Prostate gland (tissue), 2 donors: Measurements from ENCODE around the gene NPAS1. TPM values are rescaled to one million over a fixed set of nuclear protein-coding genes. Genes with fewer than 3 reads are reported as not detected.

Experiments used
- DNase-seq: peaks from one replicate; pipeline ENCODE4 v3.0.0-alpha.2; 2019; ENCODE audit warnings: low spot score
- H3K27ac ChIP-seq, 2 donors: fragments of 200-600 bp; sonication (generic); 2 replicates each; pipeline ENCODE4 v1.5.1; 2017 to 2019
- H3K27me3 ChIP-seq: fragments of 200-600 bp; sonication (generic); replicated peaks from 2 replicates; pipeline ENCODE4 v1.5.1; 2019; ENCODE audit not compliant: insufficient read depth
- H3K36me3 ChIP-seq, 2 donors: fragments of 200-600 bp; sonication (generic); 1 replicate in 1 of 2; 2 replicates in 1 of 2; pipeline versions ENCODE4 v1.5.1 to v1.8.1; 2017 to 2019
- H3K4me1 ChIP-seq: fragments of 200-600 bp; sonication (generic); replicated peaks from 2 replicates; pipeline ENCODE4 v1.5.1; 2019
- H3K4me3 ChIP-seq, 2 donors: fragments of 200-600 bp; sonication (generic); 2 replicates each; pipeline ENCODE4 v1.5.1; 2017 to 2019
- H3K9me3 ChIP-seq: fragments of 200-600 bp; sonication (generic); 2 replicates; pipeline ENCODE4 v1.5.1; 2017
- POLR2A ChIP-seq: fragments of 450-650 bp; IDR thresholded peaks from one replicate; pipeline ENCODE4 v1.6.1; 2016; ENCODE audit warnings: antibody characterized with exemption, mild to moderate bottlenecking
- POLR2AphosphoS5 ChIP-seq: sonication (generic); formaldehyde crosslinking; IDR thresholded peaks from one replicate; pipeline ENCODE4 v1.6.1; 2017; ENCODE audit warnings: antibody characterized with exemption
- WGBS: methylation state at CpG from one replicate; pipeline ENCODE4 v1.1.5; 2018; 5-methylcytosine and 5-hydroxymethylcytosine counted together
- intact Hi-C: fragments of 100-400 bp; cut with DNase I; formaldehyde crosslinking; loops from one replicate; pipeline ENCODE4 v1.14.2; 2022
- total RNA-seq, 2 donors: library from RNA; depleted of rRNA; stranded (reverse); fragments of >200 nt; gene quantifications; one replicate each; pipeline ENCODE4 v1.1.0, GENCODE V29; 2016
- TF ChIP-seq, protein P1 (sequence below), 4 experiments: fragments of 200-600 bp in 2 of 4; fragments of 450-650 bp in 2 of 4; sonication (generic) in 2 of 4; IDR thresholded peaks; 1 replicate in 3 of 4; 2 replicates in 1 of 4; pipeline ENCODE4 v1.5.1; 2016 to 2019; ENCODE audit warnings: antibody characterized with exemption in 4 of 4, mild to moderate bottlenecking in 2 of 4, moderate library complexity in 2 of 4

The NPAS1 gene
- total RNA-seq, 2 donors from 2014 or later = 0.27 to 0.51 TPM

DNA sequence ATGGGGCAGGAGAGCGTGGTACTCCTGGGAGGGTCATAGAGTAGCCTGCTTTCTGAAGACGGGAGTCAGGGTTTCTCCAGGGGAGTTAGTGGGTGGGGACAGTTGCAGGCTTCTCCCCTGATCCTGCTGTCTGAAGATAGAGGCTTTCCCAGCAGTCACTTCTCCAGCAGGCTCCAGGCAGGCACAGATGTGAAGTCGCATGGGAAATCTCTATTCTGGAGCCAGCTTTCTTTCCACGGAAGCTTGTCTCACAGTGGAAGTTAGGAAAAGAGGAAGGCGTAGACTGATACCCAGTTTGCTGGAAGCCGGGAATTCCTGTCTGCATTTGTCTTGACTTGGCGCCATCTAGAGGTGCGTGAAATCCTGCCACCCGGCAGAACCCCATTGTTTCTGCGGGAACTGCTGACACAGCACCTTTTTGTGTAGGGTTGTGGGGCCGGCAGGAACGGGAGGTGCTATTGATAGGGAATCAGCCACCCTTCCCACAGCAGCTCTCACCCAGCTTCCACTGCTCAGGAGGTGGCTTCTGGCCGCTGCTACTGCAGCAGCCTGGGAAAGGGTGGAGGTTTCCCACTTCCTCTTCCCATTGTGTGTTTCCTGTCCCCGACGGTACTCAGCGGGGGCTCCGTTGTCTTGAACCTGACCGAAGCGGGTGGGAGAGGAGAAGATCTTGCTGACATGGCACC lies 28.5 kb upstream of the NPAS1 start:
- DNase-seq = peak; percentile 81
- intact Hi-C loops = loop anchor here (5.0 kb wide), 1 partner anchor 234 kb away; no protein-coding TSS in a partner anchor
- H3K27ac ChIP-seq = peak overlapping the region; percentile 40 to 45
- H3K36me3 ChIP-seq = peaks cover 0 to 7% of the 10 kb centered on the region in 2 donors
- H3K27me3 ChIP-seq = no peaks in the 10 kb centered on the region
- WGBS = 13% methylated on average over 19 of the region's 19 CpGs
- no peaks in the 10 kb centered on the region for H3K4me1 ChIP-seq
- H3K9me3 ChIP-seq = no peaks in the 10 kb centered on the region
- TF ChIP-seq POLR2A (no peak), POLR2AphosphoS5 (peak; percentile 88)
- TF ChIP-seq, protein P1, sequence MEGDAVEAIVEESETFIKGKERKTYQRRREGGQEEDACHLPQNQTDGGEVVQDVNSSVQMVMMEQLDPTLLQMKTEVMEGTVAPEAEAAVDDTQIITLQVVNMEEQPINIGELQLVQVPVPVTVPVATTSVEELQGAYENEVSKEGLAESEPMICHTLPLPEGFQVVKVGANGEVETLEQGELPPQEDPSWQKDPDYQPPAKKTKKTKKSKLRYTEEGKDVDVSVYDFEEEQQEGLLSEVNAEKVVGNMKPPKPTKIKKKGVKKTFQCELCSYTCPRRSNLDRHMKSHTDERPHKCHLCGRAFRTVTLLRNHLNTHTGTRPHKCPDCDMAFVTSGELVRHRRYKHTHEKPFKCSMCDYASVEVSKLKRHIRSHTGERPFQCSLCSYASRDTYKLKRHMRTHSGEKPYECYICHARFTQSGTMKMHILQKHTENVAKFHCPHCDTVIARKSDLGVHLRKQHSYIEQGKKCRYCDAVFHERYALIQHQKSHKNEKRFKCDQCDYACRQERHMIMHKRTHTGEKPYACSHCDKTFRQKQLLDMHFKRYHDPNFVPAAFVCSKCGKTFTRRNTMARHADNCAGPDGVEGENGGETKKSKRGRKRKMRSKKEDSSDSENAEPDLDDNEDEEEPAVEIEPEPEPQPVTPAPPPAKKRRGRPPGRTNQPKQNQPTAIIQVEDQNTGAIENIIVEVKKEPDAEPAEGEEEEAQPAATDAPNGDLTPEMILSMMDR (IDR thresholded peaks at IDR 0.05) = peak; percentile 42 to 95 (median 88)
- H3K4me3 ChIP-seq = no peak overlapping the region

DNA sequence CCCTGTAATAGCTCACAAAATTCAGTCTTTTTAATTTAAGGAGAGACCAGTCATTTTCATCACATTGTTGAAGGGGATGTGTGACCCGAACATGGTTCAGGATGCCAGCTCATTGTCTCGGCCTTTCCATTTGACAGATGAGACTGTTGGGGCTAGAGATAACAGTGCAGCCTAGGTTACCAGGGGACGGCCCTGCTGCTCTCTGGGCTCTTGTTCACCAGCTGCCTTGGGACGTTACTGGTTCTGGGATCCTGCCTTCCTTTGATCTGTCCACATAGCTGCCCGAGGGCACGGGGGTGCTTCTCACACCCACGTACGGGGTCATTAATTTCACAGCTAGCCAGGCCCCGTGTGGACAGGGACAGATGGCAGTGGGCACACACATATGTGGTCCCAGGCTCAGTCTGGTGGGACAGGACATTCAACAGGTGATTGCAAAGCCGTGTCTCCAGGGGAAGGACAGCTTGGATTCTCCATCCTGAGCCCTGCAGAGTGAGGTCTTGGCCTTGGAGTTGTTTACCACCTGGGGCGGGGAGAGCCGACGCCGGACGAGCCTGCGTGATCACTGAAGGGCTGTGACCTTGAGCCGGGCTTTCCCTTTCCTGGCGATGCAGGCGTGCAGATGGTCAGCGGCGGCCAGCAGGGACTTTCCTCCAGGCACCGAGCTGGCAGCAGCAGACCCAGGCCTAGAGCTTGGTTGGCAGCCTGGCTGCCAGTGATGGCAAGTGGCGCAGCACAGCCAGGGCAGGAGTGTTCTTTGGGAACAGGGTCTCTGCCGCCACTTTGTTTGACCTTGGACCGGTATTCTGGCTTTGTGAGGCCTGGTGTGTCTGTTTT lies 26.7 kb upstream of the NPAS1 start:
- peaks cover 0 to 7% of the 10 kb centered on the region in 2 donors for H3K36me3 ChIP-seq
- DNase-seq = no peak
- WGBS = 88% methylated on average over 25 of the region's 25 CpGs

DNA sequence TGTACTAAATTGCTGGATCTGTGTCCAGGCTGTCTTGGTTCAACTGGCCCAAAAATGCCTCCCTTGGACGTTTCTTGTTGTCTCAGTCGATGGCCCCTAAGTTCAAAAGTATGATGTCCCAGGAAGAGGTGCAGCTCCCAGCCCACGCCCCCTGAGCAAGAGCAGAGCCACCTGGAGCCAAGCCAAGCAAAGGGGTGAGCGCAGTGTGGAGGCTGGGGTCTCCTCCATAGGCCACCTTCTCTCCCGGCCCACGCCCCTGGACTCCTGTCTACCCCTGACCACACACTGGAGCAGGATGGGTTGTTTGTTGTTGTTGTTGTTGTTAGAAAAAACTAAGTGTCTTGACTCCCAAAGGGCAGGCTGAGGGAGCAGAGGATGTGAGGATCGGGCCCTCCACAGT lies 26.0 kb upstream of the NPAS1 start:
- no peaks in the 10 kb centered on the region for H3K27me3 ChIP-seq
- no peak overlapping the region for H3K27ac ChIP-seq
- H3K4me1 ChIP-seq = no peaks in the 10 kb centered on the region
- no peaks in the 10 kb centered on the region for H3K9me3 ChIP-seq
- TF ChIP-seq, protein P1 (IDR thresholded peaks at IDR 0.05) = no peak
- TF ChIP-seq POLR2AphosphoS5 = no peak
- TF ChIP-seq POLR2A = no peak
- DNase-seq = no peak
- no peak overlapping the region for H3K4me3 ChIP-seq
- intact Hi-C loops = loop anchor here (2.0 to 5.0 kb wide), 2 partner anchors 137 to 236 kb away; no protein-coding TSS in a partner anchor
- peaks cover 0 to 7% of the 10 kb centered on the region in 2 donors for H3K36me3 ChIP-seq
- 89% methylated on average over 7 of the region's 7 CpGs for WGBS

More for the DNA sequence above, 26.7 kb upstream of the NPAS1 start:
- H3K27ac ChIP-seq = no peak overlapping the region
- no peaks in the 10 kb centered on the region for H3K9me3 ChIP-seq
- H3K4me3 ChIP-seq = no peak overlapping the region
- TF ChIP-seq POLR2AphosphoS5 (no peak), POLR2A (no peak)
- TF ChIP-seq, protein P1 (IDR thresholded peaks at IDR 0.05) = no peak
- no peaks in the 10 kb centered on the region for H3K4me1 ChIP-seq
- H3K27me3 ChIP-seq = no peaks in the 10 kb centered on the region
- intact Hi-C loops = loop anchor here (2.0 to 5.0 kb wide), 2 partner anchors 136 to 236 kb away; no protein-coding TSS in a partner anchor

DNA sequence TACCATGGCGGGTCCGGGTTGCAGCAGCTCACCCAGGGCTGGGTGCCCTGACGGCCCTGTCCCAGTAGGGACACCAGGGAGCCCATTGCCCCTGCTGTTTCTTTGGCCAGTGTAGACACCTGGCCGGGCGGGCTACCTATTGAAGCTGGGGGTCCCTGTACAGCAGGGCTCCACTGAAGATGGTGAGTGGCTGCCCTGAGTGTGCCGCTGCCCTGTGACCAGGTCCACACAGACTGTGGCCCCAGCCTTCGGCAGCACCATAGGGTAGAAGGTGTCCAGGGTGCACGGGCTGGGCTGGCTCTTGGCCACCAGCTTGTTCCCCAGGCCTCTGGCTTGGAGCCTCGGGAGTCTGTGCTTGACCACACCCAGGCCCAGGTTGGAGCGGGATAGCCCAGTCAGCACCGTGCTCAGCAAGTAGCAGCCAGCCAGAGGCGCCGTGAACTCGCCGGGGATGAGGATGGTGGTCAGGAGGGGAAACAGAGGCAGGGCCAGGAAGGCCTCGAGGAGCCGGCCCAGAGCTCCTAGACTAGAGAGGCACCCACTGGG lies 25.4 kb upstream of the NPAS1 start:
- WGBS = 88% methylated on average over 17 of the region's 17 CpGs
- Histone ChIP-seq H3K4me3 (no peak overlapping the region), H3K9me3 (no peaks in the 10 kb centered on the region), H3K27me3 (no peaks in the 10 kb centered on the region), H3K36me3 (peaks cover 0 to 7% of the 10 kb centered on the region in 2 donors), H3K27ac (no peak overlapping the region), H3K4me1 (no peaks in the 10 kb centered on the region)
- TF ChIP-seq POLR2A (no peak), POLR2AphosphoS5 (no peak)
- TF ChIP-seq, protein P1 (IDR thresholded peaks at IDR 0.05) = no peak
- DNase-seq = no peak
- intact Hi-C loops = loop anchor here (5.0 kb wide), 1 partner anchor 237 kb away; no protein-coding TSS in a partner anchor
